Measurements from ENCODE around the gene CCL14.

The CCL14 gene

GRCh38 chr17:35988164-35988563, 1.6 kb upstream of the CCL14 start:
- no peak for DNase-seq (ENCODE audit: low spot score)

DNA sequence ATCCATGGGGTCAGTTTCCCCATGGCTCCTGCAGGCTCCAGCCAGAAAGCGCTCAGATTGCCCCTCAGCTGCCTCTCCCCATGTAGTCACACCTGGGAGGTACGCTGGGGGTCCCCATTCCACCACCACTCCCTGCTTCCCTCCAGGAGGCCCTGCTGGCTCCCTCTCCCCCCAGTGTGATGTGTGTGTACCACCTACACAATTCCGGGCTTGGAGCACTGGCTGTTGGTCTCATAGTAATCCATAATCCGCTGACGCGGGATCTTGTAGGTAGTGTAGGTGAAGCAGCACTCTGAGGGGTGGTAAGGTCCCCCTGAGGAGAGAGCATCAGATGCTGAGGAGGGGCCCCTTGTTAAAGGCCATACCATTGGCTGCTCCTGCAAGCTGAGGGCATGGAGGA, 2.4 kb downstream of the CCL14 start:
- no peak for DNase-seq (ENCODE audit: low spot score)

- no peak for DNase-seq (ENCODE audit: low spot score)
Observed at GRCh38 chr17:35982409-35983191, 3.9 kb downstream of the CCL14 start.

GRCh38 chr17:35981908-35982330, 4.6 kb downstream of the CCL14 start:
- DNase-seq (ENCODE audit: low spot score): no peak

DNA sequence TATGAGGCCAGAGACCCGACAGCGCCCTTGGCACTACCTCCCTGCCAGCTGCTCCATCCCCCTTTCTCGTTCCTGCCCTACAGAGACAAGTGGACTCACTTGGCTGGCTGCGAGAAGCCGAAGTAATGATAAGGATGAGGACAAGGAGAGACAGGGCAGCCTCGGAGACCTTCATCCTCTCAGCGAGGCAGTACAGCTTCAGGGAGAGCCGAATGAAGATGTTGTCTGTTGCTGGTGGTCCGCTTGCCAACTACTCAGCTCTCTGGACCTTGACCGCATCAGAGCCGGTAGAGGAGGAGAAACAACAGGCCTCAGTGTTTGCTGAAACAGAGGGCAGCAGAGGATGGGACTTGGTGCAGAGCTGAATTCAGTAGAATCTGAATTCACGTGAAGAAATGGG, 5.3 kb downstream of the CCL14 start, which contains the start of gene CCL16:
TSS of gene CCL16 (minus strand) at position 252 of the 400 bp plus-strand sequence. CDS start at position 175, 77 bp downstream.
- no peak for DNase-seq (ENCODE audit: low spot score)

- no peak for DNase-seq (ENCODE audit: low spot score)
Observed at GRCh38 chr17:35978346-35978745, 8.2 kb downstream of the CCL14 start.

- DNase-seq (ENCODE audit: low spot score): no peak
Observed at GRCh38 chr17:35977509-35977908, 9.0 kb downstream of the CCL14 start.

- DNase-seq (ENCODE audit: low spot score): no peak
Observed at GRCh38 chr17:35973333-35974260, 12.9 kb downstream of the CCL14 start.

DNA sequence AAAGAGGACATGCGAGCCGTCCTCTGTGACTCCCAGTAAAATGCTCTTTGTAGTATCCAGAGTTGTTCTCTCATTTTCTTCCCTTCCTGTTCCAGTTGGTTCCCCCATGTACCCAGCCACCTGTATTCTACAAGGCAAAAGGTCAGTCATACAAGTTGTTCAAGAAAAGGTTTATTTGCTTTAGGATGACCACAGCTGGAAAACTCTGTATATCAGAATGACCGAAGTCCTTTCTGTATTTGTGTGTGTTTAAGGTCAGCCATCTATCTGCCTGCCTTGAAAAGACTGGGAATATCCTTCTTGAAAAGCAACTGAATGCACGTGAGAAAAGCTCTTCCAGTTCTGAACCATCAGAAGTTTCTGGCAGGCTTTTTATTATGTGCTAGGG, 13.6 kb downstream of the CCL14 start:
- no peak for DNase-seq (ENCODE audit: low spot score)

- no peak for DNase-seq (ENCODE audit: low spot score)
Observed at GRCh38 chr17:35972535-35972934, 14.0 kb downstream of the CCL14 start.

GRCh38 chr17:35972066-35972465, 14.5 kb downstream of the CCL14 start:
- no peak for DNase-seq (ENCODE audit: low spot score)

GRCh38 chr17:35969558-35970380, 16.8 kb downstream of the CCL14 start:
- DNase-seq (ENCODE audit: low spot score): peak; percentile 71

DNA sequence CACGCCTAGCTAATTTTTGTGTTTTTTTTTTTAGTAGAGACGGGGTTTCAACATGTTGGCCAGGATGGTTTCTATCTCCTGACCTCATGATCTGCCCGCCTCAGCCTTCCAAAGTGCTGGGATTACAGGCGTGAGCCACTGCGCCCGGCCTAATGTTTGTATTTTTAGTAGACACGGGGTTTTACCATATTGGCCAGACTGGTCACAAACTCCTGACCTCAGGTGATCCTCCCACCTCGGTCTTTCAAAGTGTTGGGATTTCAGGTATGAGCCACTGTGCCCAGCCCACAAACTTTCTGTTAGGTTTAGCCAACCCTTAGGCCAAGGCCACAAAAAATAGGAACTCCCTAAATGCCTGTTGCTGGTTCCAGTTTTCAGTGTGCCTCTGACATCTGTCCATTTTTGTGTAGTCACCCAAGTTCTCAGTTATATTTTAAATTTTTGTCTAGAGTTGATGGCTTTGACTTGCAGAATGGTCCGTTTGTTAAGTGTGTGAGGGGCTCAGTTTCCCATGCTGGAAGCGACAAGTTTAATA, 17.9 kb downstream of the CCL14 start:
- no peak for DNase-seq (ENCODE audit: low spot score)

- no peak for DNase-seq (ENCODE audit: low spot score)
Observed at GRCh38 chr17:35965272-35965671, 21.3 kb downstream of the CCL14 start.

GRCh38 chr17:35963663-35964062, 22.9 kb downstream of the CCL14 start:
- no peak for DNase-seq (ENCODE audit: low spot score)

- DNase-seq (ENCODE audit: low spot score): no peak
Observed at GRCh38 chr17:35953720-35954119, 32.8 kb downstream of the CCL14 start.

- DNase-seq (ENCODE audit: low spot score): no peak
Observed at GRCh38 chr17:35949401-35949800, 37.1 kb downstream of the CCL14 start.

- no peak for DNase-seq (ENCODE audit: low spot score)
Observed at GRCh38 chr17:35948092-35948491, 38.4 kb downstream of the CCL14 start.

- DNase-seq (ENCODE audit: low spot score): peak; percentile 15
Observed at GRCh38 chr17:35947156-35947585, 39.4 kb downstream of the CCL14 start.

DNA sequence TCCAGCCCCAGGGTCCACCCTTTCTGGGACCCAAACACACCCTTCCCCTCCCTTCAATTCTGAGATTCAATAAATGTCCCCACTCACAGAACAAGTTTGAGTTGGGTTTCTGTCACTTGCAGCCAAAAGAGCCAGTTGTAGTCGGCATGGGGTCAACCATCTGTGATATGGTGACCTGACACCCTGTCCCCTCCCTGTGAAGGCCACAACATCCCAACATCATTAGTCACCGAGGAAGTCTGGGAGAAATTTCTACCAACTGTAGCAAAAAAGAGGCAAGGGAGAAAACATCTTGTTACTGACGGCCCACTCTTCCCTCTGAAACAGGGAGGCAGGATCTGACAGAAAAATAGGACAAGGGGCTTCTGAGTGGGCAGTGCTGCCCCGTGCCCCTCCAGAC, 42.4 kb downstream of the CCL14 start:
- no peak for DNase-seq (ENCODE audit: low spot score)

DNA sequence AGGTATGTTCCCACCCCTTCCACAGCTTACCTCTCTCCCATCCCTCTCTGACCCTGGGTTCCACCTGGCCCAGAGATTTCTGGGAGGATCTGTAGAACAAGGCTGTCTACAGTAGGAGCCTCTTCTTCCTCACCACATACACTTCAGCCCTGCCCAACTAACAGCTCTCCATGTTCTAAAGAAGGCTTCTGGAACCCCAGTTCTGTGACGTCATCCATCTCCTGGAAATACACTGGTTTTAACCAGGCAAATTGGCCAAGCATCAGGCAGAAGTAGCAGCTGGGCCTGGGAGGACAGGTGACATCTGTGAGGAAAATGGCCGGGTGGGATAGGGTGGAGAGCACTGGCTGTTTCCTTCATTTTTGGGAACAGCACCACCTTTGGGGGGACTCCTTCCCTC, 43.0 kb downstream of the CCL14 start, which contains the start of gene LYZL6:
TSS of gene LYZL6 (minus strand) at position 177 of the 400 bp plus-strand sequence. CDS start 4,357 bp downstream, outside the sequence.
- no peak for DNase-seq (ENCODE audit: low spot score)
